GM12872 (cell line): ENCODE data around the gene SLC9A5.

Source experiments
- CTCF ChIP-seq: IDR thresholded peaks from 3 replicates; pipeline ENCODE4 v1.5.1; 2011; ENCODE audit warnings: low read depth, mild to moderate bottlenecking, low read length, moderate library complexity; ENCODE audit not compliant: insufficient read depth

The SLC9A5 gene

GRCh38 chr16:67278773-67279295 lies 30.1 kb downstream of the SLC9A5 start:
- peak; percentile 55 for TF ChIP-seq CTCF

DNA sequence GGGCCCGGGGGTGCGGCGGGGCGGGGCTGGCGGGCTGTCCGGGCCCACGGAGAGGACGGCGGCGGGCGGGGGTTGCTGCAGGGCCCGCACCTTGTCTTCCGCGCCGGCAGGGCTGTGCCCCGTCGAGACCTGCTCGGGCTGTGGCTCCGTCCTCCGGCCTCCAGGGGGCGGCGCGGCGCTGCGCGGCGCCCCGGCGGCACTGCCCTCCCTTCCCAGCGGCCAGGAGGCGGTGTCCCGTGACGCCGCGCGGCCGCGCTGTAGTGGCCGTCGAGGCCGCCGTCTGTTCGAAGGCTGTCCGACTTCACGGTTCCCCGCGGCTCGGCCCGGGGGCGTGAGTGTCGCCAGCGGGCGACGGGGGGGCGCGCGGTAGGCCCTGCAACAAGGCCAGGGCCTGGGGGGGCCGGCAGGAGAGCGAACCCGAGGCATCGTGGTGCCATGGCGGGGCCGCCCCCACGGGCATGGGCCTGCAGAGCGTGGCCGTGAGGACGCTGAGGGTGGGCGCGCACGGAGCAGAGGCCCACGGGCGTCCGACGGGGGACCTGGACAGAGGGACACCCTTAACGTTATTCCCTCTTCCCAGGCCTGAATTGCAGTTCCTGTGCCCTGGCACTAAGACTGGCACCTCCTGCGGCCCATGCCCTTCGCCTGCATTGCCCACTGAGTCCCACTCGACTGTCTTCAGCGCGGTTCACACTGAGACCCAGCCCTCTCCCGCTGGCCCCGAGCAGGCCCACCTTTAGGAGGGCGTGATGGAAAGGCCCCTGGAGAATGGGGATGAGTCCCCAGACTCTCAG lies 30.7 kb downstream of the SLC9A5 start, which contains the start of gene PLEKHG4:
Gene PLEKHG4, plus strand, starts transcription at position 237 of the 794 bp plus-strand sequence. Its CDS starts 513 bp downstream, at position 750.
- peak; percentile 77 for TF ChIP-seq CTCF

DNA sequence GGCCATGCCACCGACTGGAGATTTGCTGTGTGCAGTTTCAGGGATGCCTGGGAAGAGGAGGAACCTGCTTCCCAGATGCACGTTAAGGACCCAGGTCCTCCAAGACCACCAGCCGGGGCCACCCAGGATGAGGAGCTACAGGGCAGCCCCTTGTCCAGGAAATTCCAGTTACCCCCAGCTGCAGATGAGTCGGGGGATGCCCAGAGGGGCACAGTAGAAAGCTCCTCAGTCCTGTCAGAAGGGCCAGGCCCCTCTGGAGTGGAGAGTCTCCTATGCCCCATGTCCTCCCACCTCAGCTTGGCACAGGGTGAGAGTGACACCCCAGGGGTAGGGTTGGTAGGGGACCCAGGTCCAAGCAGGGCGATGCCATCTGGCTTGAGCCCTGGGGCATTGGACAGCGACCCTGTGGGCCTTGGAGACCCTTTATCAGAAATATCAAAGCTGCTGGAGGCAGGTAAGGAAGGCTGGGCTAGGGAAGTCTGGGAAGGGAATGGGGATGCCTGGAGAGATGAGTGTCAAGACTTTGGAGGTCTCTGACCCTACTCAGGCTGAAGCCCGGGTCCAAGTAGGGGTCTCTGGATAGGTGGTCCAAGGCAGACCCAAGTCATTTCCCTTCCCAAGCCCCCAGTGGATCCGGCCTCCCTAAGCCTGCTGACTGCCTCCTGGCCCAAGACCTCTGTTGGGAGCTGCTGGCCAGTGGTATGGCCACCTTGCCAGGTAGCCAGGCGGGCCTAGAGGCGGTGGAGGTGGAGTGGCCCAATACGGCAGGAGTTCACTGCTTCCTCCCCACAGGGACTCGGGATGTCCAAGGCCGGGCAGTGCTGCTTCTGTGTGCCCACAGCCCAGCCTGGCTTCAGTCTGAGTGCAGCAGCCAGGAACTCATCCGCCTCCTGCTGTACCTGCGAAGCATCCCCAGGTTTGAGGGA lies 31.6 kb downstream of the SLC9A5 start:
- TF ChIP-seq CTCF, result no peak

- TF ChIP-seq CTCF, result no peak
Measured at GRCh38 chr16:67281536-67282446, 33.0 kb downstream of the SLC9A5 start.

GRCh38 chr16:67282447-67282805 lies 33.6 kb downstream of the SLC9A5 start:
- no peak for TF ChIP-seq CTCF

DNA sequence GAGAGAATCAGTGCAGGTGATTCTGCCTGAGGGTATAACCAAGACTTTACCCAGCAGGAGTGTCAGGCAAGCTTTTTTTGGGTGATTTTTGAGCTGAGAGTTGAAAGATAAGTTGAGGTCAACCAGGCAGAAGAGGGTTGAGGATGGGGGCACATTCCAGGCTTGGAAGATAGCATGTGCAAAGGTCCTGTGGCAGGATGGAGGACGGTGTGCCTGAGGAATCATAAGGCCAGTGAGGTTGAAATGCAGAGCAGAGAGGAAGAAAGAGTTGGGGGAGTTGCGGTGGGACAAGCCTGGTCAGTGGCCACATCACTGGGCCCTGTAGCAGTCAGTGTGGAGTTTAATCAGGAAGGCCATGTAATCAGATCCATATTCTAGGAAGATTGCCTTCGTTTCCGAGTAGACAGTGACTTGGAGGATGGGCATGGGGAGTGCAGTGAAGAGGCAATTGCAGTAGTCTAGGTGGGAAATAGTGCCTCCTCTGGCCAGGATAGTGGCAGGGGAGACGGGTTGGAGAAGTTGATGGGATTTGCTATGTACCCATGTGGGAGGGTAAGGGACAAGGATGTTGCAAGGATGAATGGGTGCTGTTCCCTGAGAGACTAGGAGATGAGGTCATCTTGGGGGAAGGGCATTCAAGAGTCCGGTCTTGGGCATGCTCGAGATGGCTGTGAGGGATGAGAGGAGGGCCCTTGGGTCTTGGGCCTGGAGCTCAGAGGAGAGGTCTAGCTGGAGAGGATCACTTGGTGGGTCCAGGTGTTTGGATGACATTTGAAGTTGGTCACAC lies 34.5 kb downstream of the SLC9A5 start:
- peak; percentile 13; the same call in 1 of the 3 replicates for TF ChIP-seq CTCF
